Neural progenitor cell (in vitro differentiated cells): ENCODE data around the gene TMEM214.

Experiments used
- CTCF ChIP-seq: fragments of 200-600 bp; sonication (generic); IDR thresholded peaks from 2 replicates; pipeline ENCODE4 v1.5.1; 2017; ENCODE audit warnings: antibody characterized with exemption, mild to moderate bottlenecking
- EZH2phosphoT487 ChIP-seq: fragments of 200-600 bp; sonication (generic); IDR thresholded peaks from 2 replicates; pipeline ENCODE4 v1.6.1; 2017; ENCODE audit warnings: antibody characterized with exemption

- TF ChIP-seq EZH2phosphoT487 = no peak
- TF ChIP-seq CTCF = no peak
Observed at GRCh38 chr2:27009083-27009482, 23.7 kb upstream of the TMEM214 start.
